ENCODE results near the gene GALNT14. TPM values are rescaled to one million over a fixed set of nuclear protein-coding genes. Genes with fewer than 3 reads are reported as not detected.

The GALNT14 gene
- total RNA-seq, 1 experiment from 2014 or later: 2.7 TPM

DNA sequence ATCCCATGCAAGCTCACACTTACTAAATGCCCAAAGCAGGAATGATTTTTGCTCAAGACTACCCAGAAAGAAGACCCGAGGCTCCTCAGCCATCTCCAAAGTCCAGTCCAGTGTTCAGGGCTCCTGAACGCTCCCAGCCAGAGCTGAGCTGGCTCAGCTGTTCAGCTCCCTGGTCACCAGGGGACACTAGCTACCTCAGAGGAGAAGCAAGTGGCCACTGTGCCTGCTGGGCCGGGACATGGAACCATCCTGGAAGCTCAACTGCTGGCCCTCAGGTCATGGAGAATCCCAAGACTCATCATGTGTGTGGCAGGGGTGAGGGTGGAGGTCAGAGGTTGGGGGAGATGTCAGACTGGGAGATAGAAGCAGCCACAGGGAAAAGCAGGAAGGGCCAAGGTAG, 89.0 kb downstream of the GALNT14 start:
- no CpG with 5 or more reads among the region's 3 CpGs for WGBS (ENCODE audit: extremely low coverage, insufficient read length, low lambda C conversion rate)
- Mint-ChIP-seq H3K9me3 (no peaks in the 10 kb centered on the region), H3K4me3 (no peak overlapping the region)

More for the DNA sequence above, 89.0 kb downstream of the GALNT14 start:
- H3K79me2 ChIP-seq (ENCODE audit: insufficient read depth, low read length): no peaks in the 10 kb centered on the region
- no peak overlapping the region for H4K91ac ChIP-seq (ENCODE audit: insufficient read length, low read depth, low read length)
- H4K20me1 ChIP-seq (ENCODE audit: control insufficient read depth, insufficient read depth, insufficient read length): no peaks in the 10 kb centered on the region
- H3K27ac ChIP-seq (ENCODE audit: insufficient read length, low read depth, low read length): no peak overlapping the region
- no peak overlapping the region for H3K14ac ChIP-seq (ENCODE audit: insufficient read depth, low read length)
- H3K36me3 Mint-ChIP-seq (ENCODE audit: insufficient read depth in 1 of 3, low read depth in 3 of 3): no peaks in the 10 kb centered on the region
- H4K5ac ChIP-seq (ENCODE audit: insufficient read length, low read depth, low read length): no peak overlapping the region
- H3K27ac Mint-ChIP-seq: no peak overlapping the region
- H2BK20ac ChIP-seq (ENCODE audit: low read depth, low read length, poor library complexity, severe bottlenecking): no peak overlapping the region
- H3T11ph ChIP-seq (ENCODE audit: low read length): no peak overlapping the region
- no peaks in the 10 kb centered on the region for H3K4me1 ChIP-seq (ENCODE audit: insufficient read depth, low read length)
- no peak overlapping the region for H3K23ac ChIP-seq (ENCODE audit: insufficient read length, low read depth, low read length)
- H2AFZ ChIP-seq (ENCODE audit: low read length): no peak overlapping the region
- H3K4me2 ChIP-seq (ENCODE audit: insufficient read depth, insufficient read length, low read length): no peak overlapping the region
- no peak overlapping the region for H3K4ac ChIP-seq (ENCODE audit: low read depth, low read length)
- H4K8ac ChIP-seq (replicated peaks; ENCODE audit: insufficient read length, low read depth, low read length): no peak overlapping the region
- H3K27me3 ChIP-seq (ENCODE audit: insufficient read depth, low read length): no peaks in the 10 kb centered on the region
- H3K23me2 ChIP-seq (ENCODE audit: insufficient read length, low read depth, low read length, poor library complexity, severe bottlenecking): no peaks in the 10 kb centered on the region
- H2BK5ac ChIP-seq (ENCODE audit: insufficient read length, low read length): no peak overlapping the region
- H2BK12ac ChIP-seq (ENCODE audit: insufficient read length, low read depth, low read length): no peak overlapping the region
- H2BK15ac ChIP-seq (ENCODE audit: low read depth, low read length): no peak overlapping the region
- no peaks in the 10 kb centered on the region for H3K9me3 ChIP-seq (ENCODE audit: control insufficient read depth, low read depth, low read length)
- no peak overlapping the region for H3K9ac ChIP-seq (ENCODE audit: extremely low read depth, insufficient read length, low read length)
- H2AK5ac ChIP-seq (ENCODE audit: insufficient read length, low read length): no peak overlapping the region
- DNase-seq: no peak
- no peaks in the 10 kb centered on the region for H3K79me1 ChIP-seq (ENCODE audit: insufficient read depth, low read depth, low read length, poor library complexity, severe bottlenecking)
- H3K27me3 Mint-ChIP-seq (ENCODE audit: low read depth): no peaks in the 10 kb centered on the region; the same call in 1 of the 2 replicates
- H3K4me1 Mint-ChIP-seq: no peaks in the 10 kb centered on the region
- H2BK120ac ChIP-seq (ENCODE audit: low read depth, low read length, poor library complexity, severe bottlenecking): no peak overlapping the region
- no peak overlapping the region for H3K56ac ChIP-seq (ENCODE audit: insufficient read length, low read depth, low read length)
- H3K18ac ChIP-seq (ENCODE audit: insufficient read length, low read depth, low read length): no peak overlapping the region
- TF ChIP-seq, protein P1, sequence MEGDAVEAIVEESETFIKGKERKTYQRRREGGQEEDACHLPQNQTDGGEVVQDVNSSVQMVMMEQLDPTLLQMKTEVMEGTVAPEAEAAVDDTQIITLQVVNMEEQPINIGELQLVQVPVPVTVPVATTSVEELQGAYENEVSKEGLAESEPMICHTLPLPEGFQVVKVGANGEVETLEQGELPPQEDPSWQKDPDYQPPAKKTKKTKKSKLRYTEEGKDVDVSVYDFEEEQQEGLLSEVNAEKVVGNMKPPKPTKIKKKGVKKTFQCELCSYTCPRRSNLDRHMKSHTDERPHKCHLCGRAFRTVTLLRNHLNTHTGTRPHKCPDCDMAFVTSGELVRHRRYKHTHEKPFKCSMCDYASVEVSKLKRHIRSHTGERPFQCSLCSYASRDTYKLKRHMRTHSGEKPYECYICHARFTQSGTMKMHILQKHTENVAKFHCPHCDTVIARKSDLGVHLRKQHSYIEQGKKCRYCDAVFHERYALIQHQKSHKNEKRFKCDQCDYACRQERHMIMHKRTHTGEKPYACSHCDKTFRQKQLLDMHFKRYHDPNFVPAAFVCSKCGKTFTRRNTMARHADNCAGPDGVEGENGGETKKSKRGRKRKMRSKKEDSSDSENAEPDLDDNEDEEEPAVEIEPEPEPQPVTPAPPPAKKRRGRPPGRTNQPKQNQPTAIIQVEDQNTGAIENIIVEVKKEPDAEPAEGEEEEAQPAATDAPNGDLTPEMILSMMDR (conservative IDR thresholded peaks at IDR 0.05): no peak

All from H9 (cell line).